ENCODE measurements around the gene SNAPC5. TPM values are rescaled to one million over a fixed set of nuclear protein-coding genes. Genes with fewer than 3 reads are reported as not detected.

Gene SNAPC5
- total and polyA plus RNA-seq, 2 of the 8 experiments (the other 6 are each of a cell fraction or from before 2014, with no cell fraction given): 18.7 to 23.1 TPM

- TF ChIP-seq PHF8 (conservative IDR thresholded peaks at IDR 0.05; ENCODE audit: low read depth, low read length): peak; percentile 93
- TF ChIP-seq GABPA (IDR thresholded peaks at IDR 0.05; ENCODE audit: borderline replicate concordance, insufficient read depth, low read length): peak; percentile 83
- TF ChIP-seq SP4 (IDR thresholded peaks at IDR 0.05; ENCODE audit: low read length): peak; percentile 61; the same call in 1 of the 2 replicates
- peak; percentile 95 for TF ChIP-seq YY1 (IDR thresholded peaks at IDR 0.05; ENCODE audit: low read depth, low read length)
- TF ChIP-seq KDM1A (IDR thresholded peaks at IDR 0.05; ENCODE audit: borderline replicate concordance, low read length): peak; percentile 69; the same call in 1 of the 2 replicates
- no peak for TF ChIP-seq E2F6 (IDR thresholded peaks at IDR 0.05)
- no peak for TF ChIP-seq CEBPB (IDR thresholded peaks at IDR 0.05; ENCODE audit: low read depth, low read length)
- TF ChIP-seq ASH2L (IDR thresholded peaks at IDR 0.05; ENCODE audit: low read length): peak; percentile 71
- no peak for TF ChIP-seq CBX5 (IDR thresholded peaks at IDR 0.05; ENCODE audit: low read depth, low read length)
- TF ChIP-seq CTBP2 (IDR thresholded peaks at IDR 0.05; ENCODE audit: borderline replicate concordance, insufficient read depth, insufficient read length, low read length): no peak
- no peak for TF ChIP-seq SP2 (IDR thresholded peaks at IDR 0.05; ENCODE audit: low read length)
- TF ChIP-seq CBX8 (IDR thresholded peaks at IDR 0.05; ENCODE audit: borderline replicate concordance, low read depth, low read length): no peak
- TF ChIP-seq RFX5 (IDR thresholded peaks at IDR 0.05; ENCODE audit: borderline replicate concordance, low read depth, low read length): no peak
- TF ChIP-seq GTF2F1 (IDR thresholded peaks at IDR 0.05; ENCODE audit: borderline replicate concordance, low read depth, low read length): peak; percentile 77; the same call in 1 of the 2 replicates
- TF ChIP-seq SIN3A (conservative IDR thresholded peaks at IDR 0.05 in 1 of 2, IDR thresholded peaks at IDR 0.05 in 1 of 2; ENCODE audit: low read depth in 1 of 2, low read length in 2 of 2): peak; percentile 68 to 91; a peak in 3 of 4 replicates
- TF ChIP-seq TAF7 (optimal IDR thresholded peaks at IDR 0.05; ENCODE audit: borderline replicate concordance, low read depth, low read length): peak; percentile 98
- peak; percentile 64; the same call in 1 of the 2 replicates for TF ChIP-seq MAX (IDR thresholded peaks at IDR 0.05)
- TF ChIP-seq TBP (IDR thresholded peaks at IDR 0.05; ENCODE audit: low read depth, low read length): peak; percentile 95
- peak; percentile 94 for TF ChIP-seq TAF1 (IDR thresholded peaks at IDR 0.05; ENCODE audit: low read depth, low read length)
- TF ChIP-seq POLR2AphosphoS5 (IDR thresholded peaks at IDR 0.05; ENCODE audit: low read depth, low read length): peak; percentile 96
- TF ChIP-seq JUND (IDR thresholded peaks at IDR 0.05; ENCODE audit: low read length): no peak; the same call in 1 of the 2 replicates
- TF ChIP-seq HDAC2 (IDR thresholded peaks at IDR 0.05; ENCODE audit: borderline replicate concordance in 1 of 2, low read depth in 2 of 2, low read length in 2 of 2): 0 out of 4 replicates have a peak, but pooled peaks of 1 of the 2 experiments have one; percentile 5
These were observed 7.2 kb upstream of the SNAPC5 start, which contains the start of the genes RPL4 and ZWILCH (continued) for GRCh38 chr15:66504563-66505429.
